Stimulated activated CD4-positive, alpha-beta T cell treated with anti-CD3 and anti-CD28 coated beads, Interleukin-12 subunit alpha, Interleukin-12 subunit beta, amount 100 ng/mL, for 4 hours (primary cell): Measurements from ENCODE around the gene GEMIN2.
"Not testable (repeated sequence)": the region's sequence is repeated elsewhere in the genome, so short reads cannot be mapped to it uniquely, and the experiment has no call there.

Experiments
- DNase-seq: peaks from one replicate; pipeline ENCODE4 v3.0.0-alpha.2; 2020

Gene GEMIN2

GRCh38 chr14:39179042-39179441 is 64.9 kb downstream of the GEMIN2 start:
- no peak for DNase-seq

- DNase-seq = no peak
Observed at GRCh38 chr14:39180553-39180952, 66.4 kb downstream of the GEMIN2 start.

GRCh38 chr14:39181026-39181692 is 67.0 kb downstream of the GEMIN2 start:
- DNase-seq = no peak

- no peak for DNase-seq
Observed at GRCh38 chr14:39181693-39182047, 67.5 kb downstream of the GEMIN2 start.

- no peak for DNase-seq
Observed at GRCh38 chr14:39182770-39183684, 68.9 kb downstream of the GEMIN2 start.

- DNase-seq = not testable (repeated sequence)
Observed at GRCh38 chr14:39183685-39184003, 69.5 kb downstream of the GEMIN2 start.

GRCh38 chr14:39184628-39185255 is 70.6 kb downstream of the GEMIN2 start:
- DNase-seq = no peak

GRCh38 chr14:39185256-39186049 is 71.3 kb downstream of the GEMIN2 start:
- no peak for DNase-seq
